Limb (tissue), 2 donors: Measurements from ENCODE around the gene HES2.
"Not testable (repeated sequence)": the region's sequence is repeated elsewhere in the genome, so short reads cannot be mapped to it uniquely, and the experiment has no call there.

Experiments
- DNase-seq, 2 donors: peaks; one replicate each; pipeline ENCODE4 v3.0.0-alpha.2; 2016; ENCODE audit errors: extremely low spot score in 2 of 2

The HES2 gene, protein sequence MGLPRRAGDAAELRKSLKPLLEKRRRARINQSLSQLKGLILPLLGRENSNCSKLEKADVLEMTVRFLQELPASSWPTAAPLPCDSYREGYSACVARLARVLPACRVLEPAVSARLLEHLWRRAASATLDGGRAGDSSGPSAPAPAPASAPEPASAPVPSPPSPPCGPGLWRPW

DNA sequence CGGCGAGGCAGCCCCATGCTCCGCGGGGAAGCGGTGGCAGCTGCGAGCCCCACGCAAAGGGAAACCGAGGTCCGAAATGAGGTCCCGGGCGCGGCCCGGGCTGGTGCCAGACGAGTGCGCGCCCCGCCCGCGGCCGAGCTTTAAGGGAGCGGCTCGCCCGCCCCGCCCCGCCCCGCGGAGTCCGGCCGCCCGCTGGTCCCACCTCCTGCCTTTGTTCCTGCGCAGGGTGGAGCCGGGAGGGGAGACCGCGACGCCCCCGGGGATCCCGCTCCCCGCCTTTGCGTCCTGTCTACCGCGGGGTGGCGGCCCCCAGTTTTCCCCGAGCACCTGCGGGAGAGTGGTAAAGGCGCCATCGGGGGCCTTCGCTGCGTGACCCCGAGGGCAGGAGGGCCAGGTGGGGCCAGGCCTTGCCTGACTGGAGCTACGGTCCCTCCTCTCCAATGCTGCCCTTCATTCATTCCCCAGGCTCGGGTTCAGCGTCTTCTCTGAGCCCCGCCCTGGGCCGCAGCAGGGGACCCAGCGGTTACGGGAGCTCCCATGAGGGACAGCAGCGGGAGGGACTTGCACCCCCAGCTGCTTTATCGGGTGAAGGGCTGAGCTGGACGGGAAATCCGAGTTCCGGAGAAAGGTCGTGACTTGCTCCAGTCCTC is at the start of gene HES2:
Gene HES2 (minus strand): TSS at position 116 of the 650 bp plus-strand sequence. CDS start 99 bp downstream, at position 17.
- DNase-seq, result no peak

DNA sequence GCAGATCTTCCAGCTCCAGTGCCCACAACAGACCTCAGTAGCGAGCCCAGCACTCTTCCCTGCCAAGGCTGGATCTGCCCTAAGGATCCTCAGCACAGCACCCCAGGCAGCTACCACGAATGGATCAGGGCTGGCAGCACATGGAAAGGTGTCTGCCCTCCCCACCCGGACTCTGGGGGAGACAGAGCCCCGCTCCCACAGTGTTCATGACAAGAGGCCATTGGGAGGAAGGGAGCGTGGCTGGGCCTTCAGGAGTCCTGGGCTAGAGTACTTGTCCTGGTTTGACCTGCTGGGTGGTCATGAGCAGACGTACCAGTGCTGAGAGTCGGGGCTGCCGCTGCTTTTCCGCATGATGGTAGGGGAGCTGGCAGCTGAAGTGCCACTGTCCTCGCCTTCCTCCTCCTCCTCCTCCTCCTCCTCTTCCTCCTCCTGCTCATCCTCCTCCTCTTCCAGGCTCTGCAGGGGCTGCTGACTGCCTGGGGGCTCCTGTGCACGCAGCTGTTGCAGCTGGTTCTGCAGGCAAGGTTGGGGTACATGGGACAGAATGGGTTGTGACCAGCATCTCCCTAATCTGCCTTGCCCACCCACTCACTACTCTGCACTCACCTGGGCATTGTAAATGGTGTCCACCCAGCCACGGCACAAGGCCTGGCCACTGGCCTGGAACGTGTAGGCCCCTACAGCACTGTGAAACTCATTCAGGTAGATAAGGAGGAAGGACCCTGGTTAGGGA is 49.2 kb upstream of the HES2 start:
- DNase-seq, result no peak

DNA sequence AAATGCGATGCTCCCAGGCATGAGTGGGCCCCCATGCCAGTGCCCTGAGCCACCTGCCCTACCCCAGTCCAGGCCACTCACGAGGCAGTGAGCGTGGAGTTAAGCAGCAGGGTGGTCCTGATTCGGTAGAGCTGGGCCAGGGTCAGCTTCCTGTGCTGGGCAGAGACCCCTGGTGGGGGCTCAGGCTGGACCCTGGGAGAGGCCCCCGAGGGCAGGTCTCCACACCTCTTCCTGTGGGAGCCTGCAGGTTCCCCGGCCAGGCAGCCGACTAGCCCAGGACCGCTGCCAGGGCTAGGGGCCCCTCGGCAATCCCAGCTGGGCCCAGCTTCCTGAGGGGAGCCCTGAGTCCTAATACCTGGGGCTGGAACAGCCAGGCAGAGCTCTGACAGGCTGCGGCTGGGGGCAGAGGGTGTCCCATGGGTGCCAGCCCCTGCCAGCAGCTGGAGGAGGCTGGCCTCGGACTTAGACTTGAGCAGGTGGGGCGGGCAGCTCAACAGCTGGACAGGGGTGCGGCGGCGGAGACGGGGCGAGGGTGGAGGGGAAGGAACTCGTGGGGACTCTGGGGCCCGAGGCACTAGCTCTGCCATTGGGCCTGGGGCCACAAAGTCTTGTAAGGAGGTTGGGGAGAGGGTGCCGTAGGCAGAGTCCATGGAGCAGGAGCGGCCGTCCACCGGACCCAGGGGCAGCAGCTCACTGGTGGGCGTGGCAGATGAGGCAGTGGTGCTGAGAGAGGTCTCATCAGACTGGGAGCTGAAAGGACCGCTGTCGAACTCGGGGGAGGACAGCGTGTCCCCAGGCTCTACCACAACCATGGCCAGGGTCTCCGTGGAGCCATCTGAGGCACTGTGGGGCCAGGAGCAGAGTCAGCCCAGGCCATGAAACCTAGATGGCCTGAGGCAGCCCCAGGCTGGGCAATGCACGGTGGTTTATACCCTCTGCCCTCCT is 48.3 kb upstream of the HES2 start:
- no peak for DNase-seq

DNA sequence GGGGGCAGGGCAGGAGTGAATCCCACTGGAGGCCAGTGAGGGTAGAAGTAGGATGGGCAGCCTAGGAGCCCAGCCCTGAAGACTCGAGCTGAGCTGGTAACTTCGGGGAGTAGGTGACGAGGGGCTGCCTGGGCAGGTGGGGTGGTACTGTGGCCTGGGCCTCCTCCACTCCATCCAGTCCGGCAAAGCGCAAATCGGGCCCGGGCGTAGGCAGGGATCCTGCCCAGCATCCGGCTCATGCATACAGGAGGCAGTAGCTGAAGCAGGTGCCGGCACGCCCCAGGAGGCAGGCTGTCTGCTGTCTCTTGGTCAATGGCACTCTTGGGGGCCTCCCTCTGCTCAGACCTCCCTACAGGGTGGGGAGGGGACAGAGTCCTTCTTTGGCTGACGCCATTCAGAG is 47.5 kb upstream of the HES2 start:
- DNase-seq, result no peak

DNA sequence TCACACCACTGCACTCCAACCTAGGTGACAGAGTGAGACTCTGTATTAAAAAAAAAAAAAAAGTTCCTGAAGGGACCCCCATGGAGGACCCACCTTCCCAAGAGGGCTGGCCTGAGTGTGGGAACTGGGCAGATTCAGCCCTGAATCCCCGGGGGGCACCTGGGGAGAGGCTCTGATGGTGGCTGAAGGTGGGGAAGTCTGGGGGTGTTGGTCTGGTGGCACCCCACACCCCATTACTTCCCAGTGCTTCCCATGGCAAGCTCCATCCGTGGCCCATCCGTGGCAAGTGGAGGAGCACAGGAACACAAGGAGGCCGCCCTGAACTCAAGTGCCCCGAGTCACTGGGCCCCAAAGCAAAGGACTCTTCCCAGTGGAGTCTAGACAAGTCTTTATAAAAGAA is 47.0 kb upstream of the HES2 start:
- DNase-seq, result no peak

DNA sequence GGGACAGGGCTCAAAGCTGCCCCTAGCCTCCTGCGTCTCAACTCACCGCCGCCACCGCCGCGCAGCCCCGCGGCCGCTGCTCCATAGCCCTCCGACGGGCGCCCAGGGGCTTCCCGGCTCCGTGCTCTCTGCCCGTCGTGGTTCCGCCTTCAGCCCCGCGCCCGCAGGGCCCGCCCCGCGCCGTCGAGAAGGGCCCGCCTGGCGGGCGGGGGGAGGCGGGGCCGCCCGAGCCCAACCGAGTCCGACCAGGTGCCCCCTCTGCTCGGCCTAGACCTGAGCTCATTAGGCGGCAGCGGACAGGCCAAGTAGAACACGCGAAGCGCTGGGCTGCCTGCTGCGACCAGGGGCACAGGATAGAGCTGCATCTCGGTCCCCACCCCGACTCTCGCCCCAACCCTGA is 46.3 kb upstream of the HES2 start, which contains the start of gene TNFRSF25:
Gene TNFRSF25 (minus strand): TSS at position 151 of the 400 bp plus-strand sequence. CDS start 66 bp downstream, at position 85.
- DNase-seq, result no peak

DNA sequence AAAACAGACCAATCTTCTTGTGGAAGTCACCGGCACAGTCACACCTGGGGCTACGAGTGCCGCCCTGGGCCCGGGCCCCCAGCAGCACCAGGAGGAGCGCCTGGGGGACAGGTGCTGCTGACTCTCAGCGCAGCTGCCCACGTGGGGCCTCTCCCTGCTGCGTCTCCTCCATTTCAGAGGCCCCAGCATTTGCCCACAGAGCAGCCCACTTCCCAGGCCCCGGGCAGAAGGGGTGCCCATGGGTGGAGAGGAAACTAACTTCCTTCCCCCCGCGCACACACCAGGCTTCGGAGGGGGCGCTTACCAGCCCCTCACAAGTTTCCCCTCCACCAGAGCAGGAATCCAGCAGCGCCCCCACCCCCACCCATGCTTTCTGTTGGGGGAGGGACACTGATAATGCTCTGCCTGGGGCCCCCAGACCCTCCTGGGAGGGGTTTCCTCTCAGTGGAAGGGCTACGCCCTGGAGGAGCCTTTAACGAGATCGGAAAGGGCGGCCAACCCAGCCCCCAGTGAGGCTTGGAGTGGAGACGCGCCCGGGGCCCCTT is 45.8 kb upstream of the HES2 start:
- DNase-seq, result no peak

DNA sequence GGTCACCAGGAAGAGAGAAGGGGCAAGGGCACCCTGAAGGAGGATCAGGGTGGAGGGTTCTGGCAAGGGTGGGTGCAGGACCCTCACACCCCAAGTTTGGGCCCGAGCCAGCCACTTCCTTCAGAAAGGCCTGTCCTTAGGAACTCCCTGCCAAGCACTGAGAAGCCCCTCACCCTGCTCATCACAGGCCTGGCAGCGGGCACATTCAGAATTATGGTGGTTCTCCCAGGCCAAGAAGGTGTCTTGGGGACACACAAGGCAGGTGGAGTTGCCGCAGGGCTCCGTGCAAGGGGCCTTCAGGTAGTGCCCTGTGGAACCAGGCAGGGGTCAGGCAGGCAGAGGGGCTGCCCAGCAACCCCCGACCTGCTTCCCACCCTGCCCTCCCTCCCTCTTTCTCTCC is 45.2 kb upstream of the HES2 start:
- no peak for DNase-seq

DNA sequence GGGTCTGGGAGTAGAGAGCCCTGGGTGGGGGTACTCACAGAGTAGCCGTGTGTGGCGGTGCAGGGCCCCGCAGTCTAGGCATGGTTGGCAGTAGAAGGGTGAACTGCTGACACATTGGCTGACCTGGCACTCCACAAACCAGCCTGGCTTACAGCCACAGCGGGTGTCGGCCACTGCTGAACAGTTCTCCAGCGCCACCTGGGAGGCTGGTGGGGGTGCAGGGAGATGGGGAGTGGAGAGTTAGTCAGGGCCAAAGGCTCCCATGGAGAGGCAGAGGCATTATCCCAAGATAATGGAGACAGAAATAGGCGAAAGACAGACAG is 44.8 kb upstream of the HES2 start:
- no peak for DNase-seq

DNA sequence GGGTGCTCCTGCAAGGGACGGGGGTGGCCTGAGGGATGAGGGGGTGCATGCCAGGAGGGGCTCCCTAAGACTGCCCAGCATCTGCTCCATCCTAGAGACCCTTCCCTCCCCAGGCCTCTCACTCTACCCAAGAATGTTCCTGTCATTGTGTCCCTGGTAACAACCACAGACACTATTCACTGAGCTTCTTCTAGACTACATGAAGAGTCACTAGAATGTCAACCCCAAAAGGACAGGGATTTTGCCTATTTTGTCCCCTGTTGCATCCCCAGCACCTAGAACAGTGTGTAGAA is 43.3 kb upstream of the HES2 start:
- no peak for DNase-seq

DNA sequence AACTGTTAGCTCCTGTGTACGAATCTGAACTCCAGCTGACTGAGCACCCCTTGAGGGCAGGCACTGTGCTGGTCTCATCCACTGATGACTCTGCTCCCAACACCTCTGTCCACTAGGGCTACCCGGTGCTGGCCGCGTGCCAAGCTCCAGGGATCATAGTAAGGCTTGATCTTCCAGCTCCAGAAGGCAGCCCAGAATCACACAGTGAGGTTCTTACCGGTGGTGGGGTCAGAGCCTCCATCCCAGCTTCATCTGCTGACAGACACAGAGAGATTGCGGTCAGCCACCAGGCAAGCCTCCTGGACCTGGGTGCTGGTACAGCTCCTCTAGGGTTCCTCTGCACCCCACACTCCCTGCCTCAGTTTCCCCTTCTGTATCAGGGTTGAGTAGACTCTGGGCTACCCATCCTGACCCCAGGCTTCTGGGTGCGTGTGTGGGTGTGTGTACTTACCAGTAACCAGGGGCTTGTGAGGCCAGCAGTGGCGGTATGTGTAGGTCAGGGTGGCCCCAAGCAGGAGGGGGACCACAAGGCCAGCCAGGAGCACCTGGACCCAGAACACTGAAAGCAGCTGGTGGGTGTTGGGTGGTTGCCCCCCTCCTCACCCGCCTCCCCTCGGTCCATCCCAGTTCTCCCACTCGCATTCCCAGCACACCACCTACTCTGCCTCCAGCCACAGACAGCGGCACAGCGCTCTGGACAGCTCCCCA is 42.8 kb upstream of the HES2 start:
- DNase-seq, result no peak

DNA sequence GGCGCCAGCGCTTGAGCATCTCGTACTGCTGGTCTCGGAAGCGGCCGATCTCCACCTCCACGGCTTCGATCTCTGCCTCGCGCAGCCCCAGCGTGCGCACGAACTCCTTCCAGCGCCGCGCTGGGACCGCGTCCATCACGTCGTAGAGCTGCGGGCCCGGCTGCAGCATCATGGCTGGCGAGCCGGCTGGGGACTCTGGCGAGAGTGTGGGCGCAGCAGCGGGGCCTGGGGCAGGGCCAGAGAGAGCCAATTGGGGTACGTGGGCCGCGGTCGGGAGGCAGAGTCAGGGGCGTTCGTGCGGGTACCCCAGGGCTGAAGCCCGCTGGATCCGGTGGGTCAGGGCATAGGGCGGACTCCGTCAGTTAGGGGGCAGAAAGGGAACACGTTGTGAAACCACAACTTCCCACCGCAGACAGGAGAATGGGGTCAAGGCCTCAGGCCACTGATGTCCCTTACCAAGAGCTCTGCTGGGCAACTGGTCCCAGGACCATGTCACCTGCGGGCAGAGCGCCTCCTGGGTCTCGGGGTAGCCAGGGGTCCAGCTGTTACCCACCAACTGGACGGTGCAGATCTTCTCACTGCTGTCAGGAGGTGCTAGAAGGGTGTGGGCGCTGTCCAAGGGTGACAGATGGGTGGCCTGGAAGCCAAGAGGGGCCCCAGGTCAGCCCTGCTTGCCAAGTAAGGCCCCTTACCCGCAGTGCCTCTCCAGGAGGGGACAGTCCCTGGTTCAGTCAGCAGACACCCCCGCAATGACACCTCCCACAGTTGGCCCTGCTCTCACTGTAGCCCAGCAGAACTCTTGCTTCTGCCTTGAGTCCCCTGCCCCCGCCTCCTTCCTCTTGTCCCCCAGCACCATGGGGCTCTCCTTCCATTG is 42.1 kb upstream of the HES2 start:
- DNase-seq, result no peak

DNA sequence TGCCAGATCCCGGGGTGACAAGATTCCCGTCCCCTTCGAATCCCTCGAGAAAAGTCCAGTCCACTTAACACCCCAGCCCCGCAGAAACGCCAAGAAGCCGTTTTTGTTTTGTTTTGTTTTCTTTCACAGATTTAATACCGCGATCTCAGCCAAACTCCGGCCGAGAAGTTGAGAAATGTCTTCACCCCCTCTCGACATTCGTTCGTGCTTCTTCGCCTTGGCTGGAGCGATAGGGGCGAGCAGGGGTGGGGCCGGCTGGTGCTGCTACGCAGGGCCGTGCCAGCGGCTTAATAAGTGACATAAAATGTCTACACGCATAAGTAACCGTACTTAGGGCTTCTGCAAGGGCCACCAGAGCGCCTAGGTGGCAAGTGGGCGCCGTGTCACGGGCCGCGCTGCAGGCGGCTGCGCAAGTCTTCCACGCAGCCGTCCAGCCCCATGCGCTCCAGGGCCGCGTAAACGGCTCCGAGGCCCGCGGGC is 41.4 kb upstream of the HES2 start:
- DNase-seq, result no peak

DNA sequence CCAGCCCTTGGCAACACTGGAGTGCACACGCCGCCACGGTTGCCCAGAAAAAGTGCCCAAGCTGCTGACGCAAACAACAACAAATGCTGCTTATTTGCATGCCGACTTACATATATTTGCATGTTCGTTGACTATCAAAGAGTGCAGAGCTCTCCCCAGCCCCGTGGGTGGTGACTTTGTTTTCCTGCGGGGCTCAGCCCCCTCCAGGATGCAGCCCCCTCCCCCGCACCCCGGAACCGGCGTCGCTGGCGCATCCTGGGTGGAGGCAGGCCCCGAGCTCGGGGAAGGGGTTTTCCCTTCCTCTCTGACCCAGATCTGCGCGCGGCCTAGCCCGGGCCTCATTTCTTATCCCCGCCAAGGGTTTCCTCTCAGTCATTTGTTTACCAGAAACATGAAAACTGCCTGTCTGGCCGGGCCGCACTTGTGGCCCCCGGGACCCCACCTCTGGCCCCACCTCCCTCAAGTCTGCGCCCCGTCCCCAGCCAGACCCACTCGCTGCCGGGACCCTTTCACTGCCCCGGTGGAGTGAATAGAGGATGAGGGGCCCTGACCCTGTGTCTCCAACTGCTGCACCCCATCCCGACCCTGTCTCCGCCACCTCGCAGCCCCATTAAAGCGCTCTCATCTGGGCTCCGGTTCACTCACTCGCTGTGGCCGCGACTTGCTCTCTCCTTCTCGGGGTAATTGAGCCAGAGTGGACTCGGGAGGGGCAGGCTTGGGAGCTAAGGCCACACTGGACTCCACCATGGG is 40.8 kb upstream of the HES2 start:
- DNase-seq, result no peak

DNA sequence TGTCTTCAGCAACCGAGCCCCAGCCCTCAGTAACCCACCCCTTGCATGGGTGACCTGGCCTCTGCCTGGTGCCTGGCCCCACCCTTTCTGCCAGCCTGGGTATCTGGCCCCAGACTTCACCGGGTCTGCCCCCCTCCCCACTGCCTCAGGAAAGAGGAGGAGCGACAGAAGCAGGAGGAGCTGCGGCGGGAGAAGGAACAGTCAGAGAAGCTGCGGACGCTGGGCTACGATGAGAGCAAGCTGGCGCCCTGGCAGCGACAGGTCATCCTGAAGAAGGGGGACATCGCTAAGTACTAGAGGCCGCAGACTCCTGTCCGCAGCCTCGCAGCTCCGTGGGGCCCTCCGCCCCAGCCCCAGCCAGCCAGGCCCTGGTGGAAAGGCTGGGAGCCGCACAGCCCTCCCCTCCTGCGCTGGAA is 40.1 kb upstream of the HES2 start:
- no peak for DNase-seq

DNA sequence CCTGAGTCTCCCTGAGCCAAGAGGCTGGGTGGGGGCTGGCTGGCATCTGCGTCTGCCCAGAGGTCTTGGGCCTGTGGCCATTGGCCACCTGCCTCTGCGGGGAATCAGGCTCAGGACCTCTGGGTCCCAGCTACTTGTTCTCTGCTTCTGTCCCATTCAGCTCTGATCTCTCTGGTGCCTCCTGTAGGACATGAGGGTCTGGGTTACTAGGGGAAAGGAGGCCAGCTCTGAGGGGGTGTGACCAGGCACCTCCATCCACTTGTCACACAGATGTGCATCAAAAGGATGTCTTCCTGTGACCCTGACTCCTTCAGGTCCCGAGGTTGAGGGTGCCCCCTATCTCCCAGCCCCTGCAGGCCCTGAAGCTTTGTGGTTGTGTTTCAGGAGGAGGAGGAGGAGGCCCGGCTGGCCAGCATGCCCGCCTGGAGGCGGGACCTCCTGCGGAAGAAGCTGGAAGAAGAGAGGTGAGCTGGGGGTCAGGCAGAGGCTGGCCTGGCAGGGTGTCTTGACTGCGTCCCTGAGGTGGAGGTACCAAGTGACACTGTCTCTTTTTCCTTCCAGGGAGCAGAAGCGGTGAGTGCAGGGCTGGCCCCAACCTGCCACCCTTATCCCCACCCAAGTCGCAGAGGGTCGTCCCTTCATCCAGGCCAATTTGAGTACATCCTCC is 37.2 kb upstream of the HES2 start:
- no peak for DNase-seq

DNA sequence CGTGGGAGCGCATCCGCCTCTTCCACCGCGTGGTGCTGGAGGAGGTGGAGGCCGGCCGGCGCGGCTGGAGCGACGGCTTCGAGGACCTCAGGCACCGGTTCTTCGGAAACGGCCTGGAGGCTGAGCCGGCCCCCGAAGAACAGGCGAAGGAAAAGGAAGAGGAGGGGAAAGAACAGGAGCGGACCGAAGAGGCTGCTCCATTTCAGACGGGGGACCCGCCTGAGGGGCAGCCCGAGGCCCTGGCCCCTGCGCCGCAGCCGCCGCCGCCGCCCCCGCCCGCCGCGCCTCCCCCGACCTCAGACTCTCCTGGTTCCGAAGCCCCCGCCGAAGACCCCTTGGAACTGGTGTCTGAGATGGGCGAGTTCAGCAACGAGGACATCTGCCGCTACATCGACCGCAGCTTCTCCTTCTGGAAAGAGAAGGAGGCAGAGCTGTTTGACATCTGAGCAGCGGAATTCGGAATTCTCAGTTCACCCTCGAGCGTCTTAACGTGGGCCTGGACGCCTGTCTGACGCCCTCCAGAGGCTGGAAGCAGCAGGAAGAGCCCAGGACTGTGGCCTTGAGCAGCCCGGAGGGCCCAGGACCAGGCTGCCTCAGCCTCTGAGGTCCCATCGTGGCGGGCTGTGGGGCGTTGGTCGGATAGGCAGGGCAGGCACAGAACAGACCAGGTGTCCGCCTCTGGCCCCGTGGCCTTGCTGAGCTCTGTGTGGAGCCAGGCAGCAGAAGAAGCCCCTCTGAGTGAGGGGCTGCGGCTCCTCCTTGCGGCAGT is 36.2 kb upstream of the HES2 start:
- not testable (repeated sequence) for DNase-seq
